Testis (tissue), 2 donors: ENCODE measurements around the gene CRIP1.

Source experiments
- POLR2A ChIP-seq: fragments of 450-650 bp; IDR thresholded peaks from one replicate; pipeline ENCODE4 v1.6.1; 2017; ENCODE audit warnings: antibody characterized with exemption, mild to moderate bottlenecking, moderate library complexity
- TF ChIP-seq, protein P1 (sequence below), 3 experiments: fragments of 450-650 bp in 2 of 3; fragments of 200-600 bp in 1 of 3; sonication (generic) in 1 of 3; IDR thresholded peaks; one replicate each; pipeline ENCODE4 v1.5.1; 2016 to 2019; ENCODE audit warnings: antibody characterized with exemption in 3 of 3, mild to moderate bottlenecking in 2 of 3, moderate library complexity in 1 of 3

GRCh38 chr14:105526776-105527380, 40.2 kb downstream of the CRIP1 start:
- TF ChIP-seq, protein P1, sequence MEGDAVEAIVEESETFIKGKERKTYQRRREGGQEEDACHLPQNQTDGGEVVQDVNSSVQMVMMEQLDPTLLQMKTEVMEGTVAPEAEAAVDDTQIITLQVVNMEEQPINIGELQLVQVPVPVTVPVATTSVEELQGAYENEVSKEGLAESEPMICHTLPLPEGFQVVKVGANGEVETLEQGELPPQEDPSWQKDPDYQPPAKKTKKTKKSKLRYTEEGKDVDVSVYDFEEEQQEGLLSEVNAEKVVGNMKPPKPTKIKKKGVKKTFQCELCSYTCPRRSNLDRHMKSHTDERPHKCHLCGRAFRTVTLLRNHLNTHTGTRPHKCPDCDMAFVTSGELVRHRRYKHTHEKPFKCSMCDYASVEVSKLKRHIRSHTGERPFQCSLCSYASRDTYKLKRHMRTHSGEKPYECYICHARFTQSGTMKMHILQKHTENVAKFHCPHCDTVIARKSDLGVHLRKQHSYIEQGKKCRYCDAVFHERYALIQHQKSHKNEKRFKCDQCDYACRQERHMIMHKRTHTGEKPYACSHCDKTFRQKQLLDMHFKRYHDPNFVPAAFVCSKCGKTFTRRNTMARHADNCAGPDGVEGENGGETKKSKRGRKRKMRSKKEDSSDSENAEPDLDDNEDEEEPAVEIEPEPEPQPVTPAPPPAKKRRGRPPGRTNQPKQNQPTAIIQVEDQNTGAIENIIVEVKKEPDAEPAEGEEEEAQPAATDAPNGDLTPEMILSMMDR (IDR thresholded peaks at IDR 0.05): no peak
- TF ChIP-seq POLR2A: no peak
